HEK293 (cell line): ENCODE results near the gene KLHL22.
A peak's percentile ranks its signal among the peaks of the same experiment; 100 is the strongest.

Experiments
- AEBP2 ChIP-seq: fragments of 450-650 bp; formaldehyde crosslinking; IDR thresholded peaks from 2 replicates; pipeline ENCODE4 v1.5.1; 2016; ENCODE audit warnings: missing biosample characterization, missing genetic modification characterization, borderline replicate concordance
- BCL11B ChIP-seq: fragments of 450-650 bp; formaldehyde crosslinking; IDR thresholded peaks from 2 replicates; pipeline ENCODE4 v1.5.1; 2016; ENCODE audit warnings: low read depth, missing biosample characterization, missing genetic modification characterization
- BCL6B ChIP-seq: fragments of 450-650 bp; formaldehyde crosslinking; IDR thresholded peaks from 2 replicates; pipeline ENCODE4 v1.5.1; 2017; ENCODE audit warnings: missing biosample characterization, missing genetic modification characterization
- HIC1 ChIP-seq: fragments of 450-650 bp; formaldehyde crosslinking; IDR thresholded peaks from 2 replicates; pipeline ENCODE4 v1.5.1; 2016; ENCODE audit warnings: missing biosample characterization, missing genetic modification characterization
- HOXC10 ChIP-seq: sonication (generic); formaldehyde crosslinking; IDR thresholded peaks from 2 replicates; pipeline ENCODE4 v1.8.1; 2023; ENCODE audit warnings: mild to moderate bottlenecking, missing genetic modification reagents
- INSM2 ChIP-seq: fragments of 450-650 bp; formaldehyde crosslinking; IDR thresholded peaks from 2 replicates; pipeline ENCODE4 v1.5.1; 2016; ENCODE audit warnings: missing biosample characterization, missing genetic modification characterization
- KLF1 ChIP-seq: fragments of 450-650 bp; formaldehyde crosslinking; IDR thresholded peaks from 2 replicates; pipeline ENCODE4 v1.5.1; 2016; ENCODE audit warnings: missing biosample characterization, missing genetic modification characterization
- ZBTB11 ChIP-seq: fragments of 450-650 bp; formaldehyde crosslinking; conservative IDR thresholded peaks from 2 replicates; pipeline ENCODE4 v1.5.1; 2016; ENCODE audit warnings: low read depth, missing biosample characterization, missing genetic modification characterization
- ZBTB21 ChIP-seq: fragments of 450-650 bp; formaldehyde crosslinking; IDR thresholded peaks from 2 replicates; pipeline ENCODE4 v1.5.1; 2017; ENCODE audit warnings: missing biosample characterization, missing genetic modification characterization
- ZBTB44 ChIP-seq: fragments of 450-650 bp; IDR thresholded peaks from 2 replicates; pipeline ENCODE4 v1.5.1; 2018; ENCODE audit warnings: missing biosample characterization, mild to moderate bottlenecking, missing genetic modification characterization
- ZFHX2 ChIP-seq: fragments of 450-650 bp; formaldehyde crosslinking; conservative IDR thresholded peaks from 2 replicates; pipeline ENCODE4 v1.5.1; 2016; ENCODE audit warnings: missing biosample characterization, missing genetic modification characterization
- ZFP37 ChIP-seq: fragments of 450-650 bp; formaldehyde crosslinking; IDR thresholded peaks from 2 replicates; pipeline ENCODE4 v1.5.1; 2016; ENCODE audit warnings: missing biosample characterization, missing genetic modification characterization
- ZNF169 ChIP-seq: fragments of 450-650 bp; formaldehyde crosslinking; IDR thresholded peaks from 2 replicates; pipeline ENCODE4 v1.5.1; 2016; ENCODE audit warnings: missing biosample characterization, missing genetic modification characterization
- ZNF175 ChIP-seq: fragments of 450-650 bp; formaldehyde crosslinking; IDR thresholded peaks from 2 replicates; pipeline ENCODE4 v1.5.1; 2016; ENCODE audit warnings: missing biosample characterization, missing genetic modification characterization
- ZNF311 ChIP-seq: fragments of 450-650 bp; formaldehyde crosslinking; IDR thresholded peaks from 2 replicates; pipeline ENCODE4 v1.5.1; 2017; ENCODE audit warnings: missing biosample characterization, missing genetic modification characterization, borderline replicate concordance
- ZNF426 ChIP-seq: fragments of 450-650 bp; formaldehyde crosslinking; IDR thresholded peaks from 2 replicates; pipeline ENCODE4 v1.5.1; 2017; ENCODE audit warnings: missing biosample characterization, missing genetic modification characterization, mild to moderate bottlenecking, inconsistent platforms, moderate library complexity
- ZNF449 ChIP-seq: fragments of 450-650 bp; formaldehyde crosslinking; IDR thresholded peaks from 2 replicates; pipeline ENCODE4 v1.5.1; 2017; ENCODE audit warnings: missing biosample characterization, mild to moderate bottlenecking, missing genetic modification characterization, moderate library complexity
- ZNF549 ChIP-seq: fragments of 450-650 bp; IDR thresholded peaks from 2 replicates; pipeline ENCODE4 v1.5.1; 2018; ENCODE audit warnings: missing biosample characterization, missing genetic modification characterization, mild to moderate bottlenecking, inconsistent platforms, moderate library complexity
- ZNF624 ChIP-seq: fragments of 450-650 bp; formaldehyde crosslinking; IDR thresholded peaks from 2 replicates; pipeline ENCODE4 v1.5.1; 2017; ENCODE audit warnings: missing biosample characterization, missing genetic modification characterization
- ZNF629 ChIP-seq: fragments of 450-650 bp; formaldehyde crosslinking; IDR thresholded peaks from 2 replicates; pipeline ENCODE4 v1.5.1; 2017; ENCODE audit warnings: missing biosample characterization, missing genetic modification characterization
- ZNF658 ChIP-seq: fragments of 450-650 bp; formaldehyde crosslinking; IDR thresholded peaks from 2 replicates; pipeline ENCODE4; 2016; ENCODE audit warnings: missing biosample characterization, missing genetic modification characterization
- ZNF677 ChIP-seq: fragments of 450-650 bp; IDR thresholded peaks from 2 replicates; pipeline ENCODE4 v1.5.0; 2018; ENCODE audit warnings: missing biosample characterization, mild to moderate bottlenecking, missing genetic modification characterization, moderate library complexity
- ZNF704 ChIP-seq: fragments of 450-650 bp; formaldehyde crosslinking; IDR thresholded peaks from 2 replicates; pipeline ENCODE4 v1.5.1; 2016; ENCODE audit warnings: missing biosample characterization, missing genetic modification characterization
- ZNF707 ChIP-seq: fragments of 450-650 bp; formaldehyde crosslinking; IDR thresholded peaks from 2 replicates; pipeline ENCODE4 v1.5.1; 2016; ENCODE audit warnings: missing biosample characterization, missing genetic modification characterization

KLHL22 gene

GRCh38 chr22:20507253-20508066 lies 11.9 kb upstream of the KLHL22 start, which contains the start of gene MED15 (continued):
- TF ChIP-seq ZNF169 (tag by site-specific recombination) (no peak), ZFHX2 (tag by site-specific recombination) (no peak), ZNF549 (tag by site-specific recombination) (no peak), ZNF704 (tag by site-specific recombination) (no peak), ZNF426 (no peak), ZBTB11 (tag by site-specific recombination) (peak; percentile 96), ZNF707 (tag by site-specific recombination) (no peak), INSM2 (tag by site-specific recombination) (no peak; the same call in 1 of the 2 replicates), ZBTB21 (peak; percentile 29; the same call in 1 of the 2 replicates), ZNF311 (tag by site-specific recombination) (no peak), HIC1 (no peak), BCL6B (tag by site-specific recombination) (no peak), ZNF658 (tag by site-specific recombination) (no peak), AEBP2 (no peak), BCL11B (tag by site-specific recombination) (peak; percentile 65; the same call in 1 of the 2 replicates), HOXC10 (no peak), ZNF175 (no peak), ZNF629 (tag by site-specific recombination) (peak; percentile 76; the same call in 1 of the 2 replicates), ZNF624 (tag by site-specific recombination) (no peak), ZBTB44 (tag by site-specific recombination) (peak; percentile 94), ZNF449 (tag by site-specific recombination) (no peak), KLF1 (tag by site-specific recombination) (peak; percentile 51; the same call in 1 of the 2 replicates), ZFP37 (no peak; the same call in 1 of the 2 replicates), ZNF677 (tag by site-specific recombination) (no peak)
